HG03439 (cell line): ENCODE data around the gene KANK2.

Source experiments
- ATAC-seq: cut with Tn5 transposase; IDR thresholded peaks from one replicate; pipeline ENCODE4 v1.9.1; 2021; ENCODE audit warnings: mild to moderate bottlenecking, moderate library complexity; ENCODE audit not compliant: unreplicated experiment

KANK2 gene

GRCh38 chr19:11197291-11198174 is at the start of gene KANK2:
TSS of gene KANK2 (minus strand) at chr19:11197545. CDS start at chr19:11194511, 3,034 bp downstream.
- ATAC-seq: peak; percentile 73

DNA sequence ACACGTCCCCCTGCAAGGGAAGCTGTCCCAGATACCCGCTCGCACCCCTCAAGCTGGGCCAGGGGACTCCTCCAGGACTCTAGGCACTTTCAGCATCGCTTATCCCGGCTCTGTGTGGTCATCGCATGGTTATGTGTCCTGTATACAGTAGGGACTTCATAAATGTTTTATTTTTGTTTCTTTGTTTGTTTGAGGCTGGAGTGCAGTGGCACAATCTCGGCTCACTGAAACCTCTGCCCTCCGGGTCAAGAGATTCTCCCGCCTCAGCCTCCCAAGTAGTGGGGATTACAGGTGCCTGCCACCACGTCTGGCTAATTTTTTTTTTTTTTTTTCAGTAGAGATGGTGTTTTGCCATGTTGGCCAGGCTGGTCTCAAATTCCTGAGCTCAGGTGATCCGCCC is 49.6 kb upstream of the KANK2 start:
- ATAC-seq: no peak

- no peak for ATAC-seq
Observed at GRCh38 chr19:11244846-11245589, 47.7 kb upstream of the KANK2 start.

- no peak for ATAC-seq
Observed at GRCh38 chr19:11243798-11244169, 46.4 kb upstream of the KANK2 start.

DNA sequence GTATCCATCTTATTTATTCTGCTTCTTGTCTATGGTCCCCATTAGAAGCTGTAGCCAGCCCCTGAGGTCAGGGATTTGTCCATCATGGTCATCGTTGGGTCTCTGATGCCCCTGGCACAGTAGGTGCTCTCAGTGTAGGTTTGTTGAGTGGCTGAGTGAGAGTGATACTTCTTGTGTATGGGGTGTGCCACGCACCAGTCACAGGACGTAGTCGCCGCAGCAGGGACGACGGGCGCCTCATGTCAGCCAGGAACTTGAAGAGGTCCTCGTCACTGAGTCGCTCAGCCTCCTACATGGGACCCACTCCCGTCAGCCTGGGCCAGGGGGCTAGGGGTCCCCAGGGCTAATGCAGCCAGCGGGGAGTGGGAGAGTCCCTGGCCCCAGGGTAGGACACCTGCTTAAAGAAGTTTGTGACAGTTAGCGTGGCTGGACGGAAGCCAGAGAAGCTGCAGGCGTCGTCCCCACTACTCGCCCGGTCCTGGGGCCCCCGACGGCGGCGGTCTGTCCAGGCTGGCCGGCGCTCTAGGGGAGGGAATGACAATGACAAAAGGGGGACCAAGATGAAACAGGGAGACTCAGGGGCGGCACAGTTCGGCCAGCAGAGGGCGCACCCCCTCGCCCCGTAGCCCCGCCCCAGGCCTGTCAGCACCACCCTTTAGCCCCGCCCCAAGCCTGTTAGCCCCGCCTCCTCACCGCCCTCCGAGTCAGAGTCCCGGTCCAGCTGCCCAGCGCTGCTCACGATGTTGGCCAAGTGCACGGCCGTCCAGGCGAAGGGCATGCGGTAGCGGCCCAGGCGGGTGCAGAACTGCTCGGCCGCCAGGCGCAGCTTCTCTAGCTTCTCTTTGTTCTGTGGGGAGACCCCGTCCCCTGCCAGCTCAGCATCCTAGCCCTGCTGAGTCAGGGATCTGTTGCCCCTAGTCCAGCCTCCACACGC is 45.8 kb upstream of the KANK2 start:
- ATAC-seq: no peak

DNA sequence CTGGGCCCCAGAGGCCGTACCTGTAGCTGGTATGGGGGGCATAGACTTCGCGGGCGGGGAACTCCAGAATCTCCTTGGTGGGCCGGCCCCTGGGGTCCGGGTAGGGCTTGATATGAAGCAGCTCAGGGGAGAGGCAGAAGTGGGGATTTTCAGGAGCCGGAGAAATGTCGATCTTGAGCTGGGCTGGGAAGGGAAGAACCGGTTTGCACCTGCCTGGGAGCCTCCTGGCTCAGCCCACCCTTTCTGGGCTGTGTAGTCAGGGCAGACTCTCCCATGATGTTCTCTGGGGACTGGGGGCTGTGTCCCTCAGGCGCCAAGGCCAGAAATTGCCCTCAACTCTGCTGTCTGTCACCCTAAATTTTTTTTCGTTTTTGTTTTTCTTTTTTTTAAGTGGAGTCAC is 44.7 kb upstream of the KANK2 start:
- no peak for ATAC-seq

DNA sequence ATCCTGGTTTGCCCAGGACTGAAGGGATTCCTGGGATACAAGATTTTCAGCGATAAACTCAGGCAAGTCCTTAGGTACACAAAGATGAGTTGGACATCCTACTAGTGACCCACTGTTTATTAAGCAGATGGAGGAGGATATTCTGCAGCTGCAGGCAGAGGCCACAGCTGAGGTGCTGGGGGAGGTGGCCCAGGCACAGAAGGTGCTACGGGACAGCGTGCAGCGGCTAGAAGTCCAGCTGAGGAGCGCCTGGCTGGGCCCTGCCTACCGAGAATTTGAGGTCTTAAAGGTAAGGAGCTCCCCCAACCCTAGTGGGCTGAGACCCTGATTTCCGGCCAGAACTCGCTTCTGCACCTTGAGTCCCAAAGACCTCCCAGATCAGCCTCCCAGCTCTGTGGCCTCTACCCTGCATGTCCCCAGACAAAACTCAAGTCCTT is 42.7 kb upstream of the KANK2 start:
- ATAC-seq: no peak

- no peak for ATAC-seq
Observed at GRCh38 chr19:11239377-11240000, 42.1 kb upstream of the KANK2 start, which contains the start of gene ANGPTL8. TSS of gene ANGPTL8 (plus strand) at chr19:11239619. CDS start at chr19:11239638, 19 bp downstream.

- ATAC-seq: no peak
Observed at GRCh38 chr19:11238781-11239376, 41.5 kb upstream of the KANK2 start.

DNA sequence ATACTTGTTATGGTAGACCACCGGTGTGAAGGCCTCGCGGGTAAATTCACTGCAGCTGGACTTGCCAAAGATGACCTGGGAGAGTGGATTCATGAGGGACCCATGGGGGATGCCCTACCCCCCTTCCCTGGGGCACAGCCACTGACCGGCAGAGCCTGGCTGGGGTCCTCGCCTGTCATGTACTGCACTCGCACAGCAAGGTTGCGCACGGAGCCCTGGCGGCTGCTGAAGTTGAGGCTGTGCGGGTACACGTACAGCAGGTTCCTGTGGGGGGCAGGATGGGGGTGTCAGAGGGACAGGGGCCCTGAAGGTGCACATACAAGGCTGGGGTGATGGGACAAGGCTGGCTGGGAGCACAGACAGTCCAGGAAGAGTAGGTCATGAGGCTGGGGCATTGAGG is 40.7 kb upstream of the KANK2 start:
- ATAC-seq: no peak

- ATAC-seq: no peak
Observed at GRCh38 chr19:11237321-11237720, 40.0 kb upstream of the KANK2 start.

DNA sequence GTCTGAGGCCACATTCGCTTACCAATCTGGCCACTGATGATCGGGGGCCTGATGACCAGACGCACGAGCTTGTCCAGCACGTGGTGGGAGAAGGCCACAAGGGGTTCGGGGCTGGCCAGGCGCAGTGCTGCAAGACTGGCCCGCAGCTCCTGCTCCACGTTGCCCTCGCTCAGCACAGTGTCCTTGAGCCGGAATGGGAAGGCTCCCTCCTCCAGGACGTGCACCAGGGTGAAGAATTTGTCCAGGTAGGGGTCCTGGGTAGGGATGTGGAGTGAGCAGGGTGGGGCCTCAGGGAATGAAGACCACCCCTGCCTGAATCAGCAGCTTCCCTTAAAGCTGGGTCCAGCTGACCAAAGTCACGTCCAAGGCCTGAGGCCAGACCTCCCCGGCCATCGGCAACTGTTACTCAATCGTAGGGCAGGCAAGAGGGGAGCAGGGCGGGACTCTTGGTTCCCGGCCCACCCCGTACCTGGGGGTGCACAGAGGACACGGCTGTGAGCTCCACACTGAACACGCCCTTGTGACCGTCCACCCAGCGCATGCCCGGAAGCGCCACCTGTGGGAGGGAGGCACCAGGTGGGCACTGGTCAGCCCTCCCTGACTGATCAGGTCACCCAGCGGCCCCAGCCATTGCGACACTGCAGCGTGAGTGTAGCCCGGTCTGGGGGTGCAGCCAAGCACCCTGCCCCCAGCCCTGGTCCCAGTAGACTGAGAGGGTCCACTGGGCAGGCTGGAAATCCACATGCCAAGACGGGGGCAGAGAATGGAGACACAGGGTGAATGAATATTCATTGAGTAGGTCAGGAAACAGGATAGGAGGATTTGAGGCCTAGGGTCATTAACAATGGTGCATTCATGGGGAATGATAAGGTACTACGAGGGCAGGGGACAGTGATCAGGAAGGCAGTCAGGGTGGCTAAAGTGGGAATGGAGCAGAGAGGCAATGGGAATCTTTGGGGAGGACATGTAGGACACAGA is 39.3 kb upstream of the KANK2 start:
- ATAC-seq: no peak

GRCh38 chr19:11234486-11235075 is 37.2 kb upstream of the KANK2 start:
- no peak for ATAC-seq

GRCh38 chr19:11233073-11233472 is 35.7 kb upstream of the KANK2 start:
- ATAC-seq: no peak

- no peak for ATAC-seq
Observed at GRCh38 chr19:11232555-11232954, 35.2 kb upstream of the KANK2 start.

DNA sequence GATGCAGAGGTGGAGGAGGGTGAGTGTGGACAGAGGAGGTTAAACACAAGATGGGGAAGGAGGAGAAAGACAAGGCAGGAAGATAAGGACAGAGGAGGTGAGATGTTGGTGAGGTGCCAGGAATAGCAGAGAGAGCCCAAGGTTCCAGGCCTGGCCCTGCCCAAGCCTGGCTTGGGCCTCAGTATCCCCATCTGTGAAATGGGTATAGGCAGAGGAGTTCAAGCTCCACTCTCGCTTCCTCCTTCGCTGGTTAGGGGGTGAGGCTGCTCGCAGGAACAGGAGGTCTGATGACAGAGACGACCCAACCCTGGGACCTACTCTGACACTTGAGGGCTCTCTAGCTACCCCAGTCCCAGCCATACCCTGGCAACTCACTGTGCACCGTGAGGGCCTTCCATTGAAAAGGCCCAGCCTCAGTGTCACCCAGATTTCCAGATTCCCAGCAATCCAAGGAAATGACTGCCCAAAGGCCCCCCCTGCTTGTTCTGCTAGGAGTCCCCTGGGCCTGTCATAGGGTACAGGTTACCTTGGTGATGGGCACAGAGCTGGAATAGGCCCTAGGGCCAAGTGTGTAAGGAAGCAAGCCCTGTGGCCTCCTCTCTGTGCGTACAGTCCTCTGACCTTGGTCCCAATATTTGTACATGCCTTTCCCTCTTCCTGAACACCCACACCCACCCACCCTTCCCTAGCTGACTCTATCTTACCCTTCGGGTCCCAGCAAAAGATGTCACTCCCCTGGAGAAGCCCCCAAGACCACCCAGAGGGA is 33.5 kb upstream of the KANK2 start:
- no peak for ATAC-seq

DNA sequence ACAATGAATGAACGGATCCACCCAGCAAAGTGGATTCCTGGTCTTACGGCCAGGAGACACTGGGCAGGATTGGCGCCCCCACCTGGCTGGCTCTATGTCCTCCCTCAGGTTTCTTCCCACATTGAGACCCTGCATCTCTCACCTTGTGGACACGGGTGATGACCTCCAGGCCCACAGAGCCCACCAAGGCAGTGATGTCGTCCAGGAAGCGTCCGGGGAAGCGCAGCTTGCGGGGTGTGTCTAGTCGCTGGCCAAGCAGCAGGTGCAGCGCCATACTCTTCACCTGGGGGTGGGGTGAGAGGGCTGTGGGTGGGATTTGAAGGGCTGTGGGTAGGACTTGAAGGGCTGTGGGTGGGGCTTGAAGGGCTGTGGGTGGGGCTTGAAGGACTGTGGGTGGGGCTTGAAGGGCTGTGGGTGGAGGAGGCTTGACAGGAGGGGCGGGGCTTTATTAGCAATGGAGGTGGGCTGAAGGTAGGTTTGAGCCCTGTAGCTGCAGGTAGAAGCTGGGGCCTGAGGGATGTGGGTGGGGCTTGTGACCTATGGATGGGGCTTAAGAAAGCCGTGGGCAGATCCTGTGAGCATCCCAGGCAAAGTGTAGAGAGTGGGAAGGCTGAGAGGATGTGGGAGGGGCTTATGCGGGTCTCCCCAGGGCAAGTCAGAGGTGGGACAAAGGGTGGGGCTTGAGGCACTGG is 30.0 kb upstream of the KANK2 start:
- ATAC-seq: no peak
